Omental fat pad (tissue), 4 donors: ENCODE data around the gene NAA15. TPM values are rescaled to one million over a fixed set of nuclear protein-coding genes. Genes with fewer than 3 reads are reported as not detected.
"Not testable (repeated sequence)": the region's sequence is repeated elsewhere in the genome, so short reads cannot be mapped to it uniquely, and the experiment has no call there.

Source experiments
- ATAC-seq: fragments of 150-250 bp; one replicate; pipeline ENCODE4 v1.9.1; 2016; ENCODE audit warnings: mild to moderate bottlenecking, moderate library complexity; ENCODE audit not compliant: low FRiP score
- DNase-seq: peaks from one replicate; pipeline ENCODE4 v3.0.0-alpha.2; 2019; ENCODE audit warnings: low spot score
- CTCF ChIP-seq, 3 donors: fragments of 450-650 bp; IDR thresholded peaks; one replicate each; pipeline ENCODE4 v1.5.1; 2016 to 2017; ENCODE audit warnings: antibody characterized with exemption in 3 of 3, mild to moderate bottlenecking in 3 of 3, moderate library complexity in 2 of 3
- total RNA-seq, 4 donors: library from RNA; depleted of rRNA; stranded (reverse); fragments of >200 nt; gene quantifications; one replicate each; pipeline ENCODE4 v1.1.0, GENCODE V29; 2016

Gene NAA15
- total RNA-seq, 4 donors from 2014 or later: 25.7 to 70.9 (median 32.0) TPM

DNA sequence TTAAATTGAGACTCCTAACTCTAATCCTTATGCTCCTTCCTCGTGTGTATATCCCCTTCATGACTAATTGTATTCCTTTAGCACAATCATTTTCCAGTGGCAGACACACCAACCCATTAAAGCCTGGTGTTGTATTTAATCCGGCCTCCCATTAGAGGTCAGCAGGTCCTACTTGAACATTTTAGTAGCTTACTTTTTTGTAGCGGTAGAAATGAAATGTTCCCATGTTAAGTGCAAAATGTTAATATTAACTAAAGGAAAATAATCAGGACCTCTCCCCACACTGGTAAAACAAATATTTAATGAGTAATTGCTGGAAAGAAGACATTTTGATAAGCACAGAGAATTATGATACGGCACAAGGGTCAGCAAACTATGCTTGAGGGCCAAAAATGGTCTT lies 156.0 kb downstream of the NAA15 start:
- ATAC-seq: no peak
- DNase-seq: no peak
- TF ChIP-seq CTCF (IDR thresholded peaks at IDR 0.05): no peak

DNA sequence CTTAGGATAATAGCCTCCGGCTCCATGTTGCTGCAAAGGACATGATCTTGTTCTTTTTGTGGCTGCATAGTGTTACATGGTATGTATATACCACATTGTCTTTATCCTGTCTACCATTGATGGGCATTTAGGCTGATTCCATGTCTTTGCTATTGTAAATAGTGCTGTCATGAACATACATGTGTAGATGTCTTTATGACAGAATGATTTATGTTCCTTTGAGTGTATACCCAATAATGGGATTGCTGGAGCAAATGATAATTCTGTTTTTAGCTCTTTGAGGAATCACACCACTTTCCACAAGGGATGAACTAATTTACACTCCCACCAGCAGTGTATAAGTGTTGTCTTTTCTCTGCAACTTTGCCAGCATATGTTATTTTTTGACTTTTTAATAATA lies 157.2 kb downstream of the NAA15 start:
- TF ChIP-seq CTCF (IDR thresholded peaks at IDR 0.05): no peak
- DNase-seq: no peak
- ATAC-seq: no peak

- DNase-seq (no peak), ATAC-seq (no peak)
- no peak for TF ChIP-seq CTCF (IDR thresholded peaks at IDR 0.05)
Observed at GRCh38 chr4:139458999-139459398, 157.7 kb downstream of the NAA15 start.

DNA sequence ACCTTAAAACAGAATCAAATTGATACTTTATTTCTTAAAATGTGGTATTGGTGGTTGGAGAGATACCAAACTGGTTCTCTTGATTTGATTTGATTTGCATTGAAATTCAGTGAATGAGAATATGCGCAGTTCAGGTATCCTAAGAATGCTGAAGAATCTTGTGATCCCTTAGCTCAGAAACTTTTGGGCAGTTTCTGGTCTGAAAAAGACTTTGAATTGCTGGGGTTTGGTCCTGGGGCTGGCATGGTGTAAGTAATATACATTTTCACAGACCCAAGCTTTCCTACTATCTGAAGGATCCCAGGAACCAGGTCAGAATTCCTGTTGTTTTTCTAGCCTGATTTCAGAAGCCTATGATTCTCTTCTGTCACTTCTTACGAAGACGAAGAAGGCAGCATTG lies 159.3 kb downstream of the NAA15 start:
- no peak for TF ChIP-seq CTCF (IDR thresholded peaks at IDR 0.05)
- no peak for ATAC-seq
- DNase-seq: no peak

DNA sequence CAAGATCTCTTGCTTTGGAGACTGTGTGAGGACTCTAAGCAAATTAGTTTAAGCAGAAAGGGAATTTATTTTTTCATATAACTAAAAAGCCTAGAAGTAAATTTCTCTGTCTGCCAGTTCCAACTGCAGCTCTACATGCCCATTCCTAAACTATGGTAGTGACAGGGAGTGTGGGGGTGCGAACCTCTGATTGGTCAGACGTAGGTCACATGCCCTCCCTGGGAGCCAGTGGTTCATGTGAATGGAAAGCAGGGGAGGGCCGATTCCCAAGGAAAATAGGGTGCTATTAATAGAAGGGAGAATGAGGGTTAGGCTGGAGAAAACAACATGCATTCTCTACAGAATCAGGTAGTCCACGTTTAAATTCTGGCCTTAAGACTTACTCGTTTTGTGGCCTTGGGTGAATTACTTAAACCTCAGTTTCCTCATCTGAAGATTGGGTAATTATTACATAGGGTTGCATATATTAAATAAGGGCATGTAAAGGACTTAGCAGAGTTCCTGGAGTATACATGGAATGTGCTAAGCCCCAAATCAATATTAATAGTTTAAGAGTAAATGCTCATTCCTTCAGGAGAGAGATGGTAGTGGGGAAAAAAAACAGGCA lies 159.8 kb downstream of the NAA15 start:
- ATAC-seq: no peak
- no peak for DNase-seq
- no peak for TF ChIP-seq CTCF (IDR thresholded peaks at IDR 0.05)

DNA sequence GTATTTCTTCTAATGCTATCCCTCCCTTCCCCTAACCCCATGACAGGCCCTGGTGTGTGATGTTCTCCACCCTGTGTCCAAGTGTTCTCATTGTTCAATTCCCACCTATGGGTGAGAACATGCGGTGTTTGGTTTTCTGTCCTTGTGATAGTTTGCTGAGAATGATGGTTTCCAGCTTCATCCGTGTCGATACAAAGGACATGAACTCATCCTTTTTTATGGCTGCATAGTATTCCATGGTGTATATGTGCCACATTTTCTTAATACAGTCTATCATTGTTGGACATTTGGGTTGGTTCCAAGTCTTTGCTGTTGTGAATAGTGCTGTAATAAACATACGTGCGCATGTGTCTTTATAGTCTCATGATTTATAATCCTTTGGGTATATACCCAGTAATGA lies 163.2 kb downstream of the NAA15 start:
- ATAC-seq, DNase-seq: not testable (repeated sequence)

DNA sequence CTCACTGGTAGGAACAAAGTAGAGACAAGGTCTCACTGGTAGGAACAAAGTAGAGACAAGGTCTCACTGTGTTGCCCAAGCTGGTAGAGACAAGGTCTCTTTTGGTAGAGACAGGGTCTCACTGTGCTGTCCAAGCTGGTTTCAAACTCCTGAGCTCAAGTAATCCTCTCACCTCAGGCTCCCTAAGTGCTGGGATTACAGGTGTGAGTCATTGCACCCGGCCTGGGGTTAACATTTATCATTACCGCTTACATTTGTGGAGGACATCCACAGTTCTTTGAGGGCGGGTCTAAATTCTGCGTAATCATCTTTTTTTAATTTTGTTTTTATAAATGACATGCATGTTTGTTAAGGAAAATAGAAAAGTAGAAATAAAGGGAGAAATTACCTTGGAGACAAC lies 164.6 kb downstream of the NAA15 start:
- TF ChIP-seq CTCF (IDR thresholded peaks at IDR 0.05): no peak
- no peak for DNase-seq
- ATAC-seq: no peak

GRCh38 chr4:139468756-139469155 lies 167.5 kb downstream of the NAA15 start:
- not testable (repeated sequence) for DNase-seq, ATAC-seq
